ENCODE measurements around the gene GXYLT1.
"Not testable (repeated sequence)": the region's sequence is repeated elsewhere in the genome, so short reads cannot be mapped to it uniquely, and the experiment has no call there.

Gene GXYLT1

DNA sequence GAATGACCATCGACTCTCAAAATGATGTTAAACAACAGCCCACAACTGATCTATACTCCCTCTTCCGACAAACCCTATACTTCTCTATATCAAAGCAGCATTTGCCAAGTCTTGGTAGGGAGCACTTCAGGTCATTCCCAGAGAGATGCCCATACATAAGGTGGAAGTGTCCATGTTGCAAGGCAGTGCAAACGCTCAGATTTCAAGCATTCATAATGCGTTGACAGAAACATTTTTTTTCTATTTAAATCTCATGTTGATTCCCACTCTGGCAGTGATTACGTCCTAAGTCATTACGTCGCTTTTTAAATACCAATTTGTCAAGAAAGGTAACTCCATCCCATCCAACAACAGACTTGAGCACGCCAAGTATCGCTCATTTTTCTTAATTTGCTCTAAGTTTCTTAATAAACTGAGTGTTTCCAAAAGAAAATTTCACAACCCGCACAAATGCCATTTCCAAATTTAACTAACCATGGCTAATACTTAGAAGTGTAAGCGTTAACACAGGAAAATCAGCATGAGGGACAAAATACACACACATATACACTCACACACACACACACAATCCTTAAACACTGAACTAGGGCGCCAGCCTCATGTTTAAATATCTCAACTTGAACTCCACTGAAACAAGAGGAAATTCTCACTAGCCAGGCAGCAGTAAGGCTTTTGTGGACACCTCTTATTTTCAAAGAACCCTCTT lies 1.1 kb downstream of the GXYLT1 start:
- FAIRE-seq, result no peak

DNA sequence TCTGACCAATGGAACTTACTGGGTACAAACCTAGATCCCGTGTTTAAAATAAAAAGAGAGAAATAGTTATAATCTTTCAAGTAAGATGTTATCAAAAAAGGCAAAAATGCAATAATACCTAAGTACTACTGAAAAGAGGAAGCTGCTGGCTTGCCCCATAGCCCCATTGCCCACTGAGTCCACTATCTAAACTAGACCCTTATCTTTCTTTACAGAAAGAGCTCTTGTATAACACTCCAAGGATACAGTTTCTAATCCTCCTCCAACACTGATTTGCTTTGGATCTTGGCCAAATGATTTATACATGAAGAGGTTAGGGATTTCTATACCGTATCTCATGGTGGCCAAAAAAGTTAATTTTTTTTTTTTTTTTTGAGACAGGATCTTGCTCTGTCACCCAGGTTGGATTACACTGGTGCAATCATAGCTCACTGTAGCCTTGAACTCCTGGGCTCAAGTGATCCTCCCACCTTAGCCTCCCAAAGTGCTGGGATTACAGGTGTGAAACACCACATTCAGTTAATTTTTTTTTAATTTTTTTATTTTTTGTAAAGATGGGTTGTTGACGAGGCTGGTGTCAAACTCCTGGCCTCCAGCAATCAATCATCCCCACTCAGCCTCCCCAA lies 2.6 kb downstream of the GXYLT1 start:
- FAIRE-seq, result no peak

DNA sequence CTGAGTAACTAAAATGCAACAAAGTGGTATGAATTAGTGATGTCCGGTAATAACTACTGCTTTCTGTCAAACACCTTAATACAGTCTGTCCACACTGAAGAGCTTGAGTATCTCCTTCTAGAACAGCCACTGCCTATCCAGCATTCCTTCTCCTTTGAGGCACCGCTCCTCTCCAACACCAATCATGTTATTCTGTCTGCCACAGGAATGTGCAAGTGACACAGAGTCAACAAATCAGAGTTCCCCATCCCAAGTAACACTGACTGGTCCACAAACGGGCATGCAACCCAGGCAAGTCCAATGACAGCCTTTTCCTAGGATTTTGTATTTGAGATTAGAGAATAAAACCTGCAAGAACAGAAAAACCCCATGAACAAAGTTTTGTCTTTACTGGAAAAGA lies 3.8 kb downstream of the GXYLT1 start:
- no peak for FAIRE-seq

DNA sequence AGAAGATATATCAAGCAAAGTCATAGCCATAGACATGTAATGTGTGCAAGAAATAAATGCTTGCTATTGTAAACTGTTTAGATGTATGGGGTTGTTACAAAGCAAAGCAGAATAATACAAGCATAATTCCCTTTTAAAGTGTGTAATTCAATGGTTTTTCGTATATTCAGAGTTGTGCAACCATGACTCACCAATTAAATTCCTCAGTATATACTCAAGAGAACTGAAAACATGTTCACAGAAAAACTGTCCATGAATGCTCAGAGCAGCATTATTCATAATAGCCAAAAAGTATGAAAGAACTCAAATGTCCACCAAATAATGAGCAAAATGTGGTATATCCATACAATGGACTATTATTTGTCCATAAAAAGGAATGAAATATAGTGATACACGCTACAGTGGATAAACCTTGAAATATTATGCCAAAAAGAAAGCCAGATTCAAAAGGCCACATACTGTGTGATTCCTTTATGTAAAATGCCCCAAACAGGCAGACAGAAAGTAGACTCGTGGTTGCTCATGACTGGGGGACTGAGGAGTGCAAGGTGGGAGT lies 9.3 kb downstream of the GXYLT1 start:
- no peak for FAIRE-seq

DNA sequence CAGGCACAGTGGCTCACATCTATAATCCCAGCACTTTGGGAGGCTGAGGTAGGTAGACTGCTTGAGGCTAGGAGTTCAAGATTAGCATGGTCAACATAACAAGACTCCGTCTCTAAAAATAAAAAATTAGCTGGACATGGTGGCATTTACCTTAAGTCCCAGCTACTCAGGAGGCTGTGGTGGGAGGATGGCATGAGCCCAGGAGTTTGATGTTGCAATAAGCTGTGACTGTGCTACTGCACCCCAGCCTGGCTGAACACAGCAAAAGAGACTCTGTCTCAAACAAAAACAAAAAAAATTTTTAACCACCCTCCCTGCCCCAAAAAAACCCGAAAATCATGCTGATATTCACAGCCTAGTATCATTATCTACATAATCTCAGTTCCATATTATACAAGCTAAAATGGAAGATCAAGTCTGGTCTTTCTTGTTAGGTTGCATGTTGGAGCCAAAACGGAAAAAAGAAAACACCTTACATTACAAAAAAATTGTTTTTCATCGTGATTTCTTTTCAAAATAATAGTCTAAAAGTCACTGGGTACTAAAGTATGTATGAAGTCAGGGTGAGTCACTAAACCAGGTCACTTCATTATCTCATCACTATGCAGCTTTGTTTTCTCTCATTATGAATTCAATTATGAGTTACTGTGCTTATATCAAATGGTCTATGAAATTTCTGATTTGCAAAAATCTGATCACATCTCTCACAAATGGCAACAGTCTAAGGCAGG lies 13.8 kb downstream of the GXYLT1 start:
- no peak for FAIRE-seq

DNA sequence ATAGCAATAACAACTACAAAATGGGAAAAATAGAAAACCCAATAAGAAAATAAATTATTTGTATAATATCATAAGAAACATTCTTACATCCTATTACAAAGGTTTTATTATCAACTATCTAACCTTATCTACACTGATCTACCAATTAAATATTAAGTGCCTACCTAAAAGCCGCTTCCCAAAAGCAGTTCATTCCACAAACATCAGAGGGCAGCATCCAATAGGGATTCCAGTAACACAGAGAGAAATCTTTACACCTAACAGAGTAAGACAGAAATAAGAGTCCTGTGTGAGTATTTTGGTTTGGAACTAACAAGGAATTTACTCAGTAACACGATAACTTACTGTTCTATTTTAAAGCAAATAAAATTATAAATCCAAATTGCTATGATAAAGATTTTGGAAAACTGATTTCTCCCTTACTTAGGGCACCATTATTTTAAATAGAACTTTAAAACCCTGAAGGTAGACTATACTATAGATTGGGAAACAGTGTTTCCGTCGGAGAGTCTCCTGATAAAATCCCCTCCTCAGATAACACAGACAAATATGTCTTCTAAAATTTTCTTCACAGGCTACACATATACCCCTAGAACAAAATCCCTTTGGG lies 15.0 kb downstream of the GXYLT1 start:
- FAIRE-seq, result peak; percentile 84

DNA sequence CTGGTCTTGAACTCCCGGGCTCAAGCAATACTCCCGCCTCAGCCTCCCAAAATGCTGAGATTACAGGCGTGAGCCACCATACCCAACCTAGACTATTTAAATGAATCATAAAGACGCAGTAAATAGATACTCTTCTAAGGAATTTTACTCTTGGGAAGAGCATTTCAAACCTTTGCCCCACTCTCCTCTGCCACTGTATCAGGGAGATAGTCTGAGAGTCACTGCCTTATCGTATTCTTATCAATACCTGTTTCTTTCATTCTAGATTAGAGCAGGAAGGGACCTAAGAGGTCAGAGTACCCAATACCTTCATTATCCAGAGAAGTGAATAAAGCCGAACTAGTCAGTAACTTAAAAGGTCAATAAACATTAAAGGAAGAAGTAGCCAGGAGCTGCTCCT lies 15.8 kb downstream of the GXYLT1 start:
- no peak for FAIRE-seq

DNA sequence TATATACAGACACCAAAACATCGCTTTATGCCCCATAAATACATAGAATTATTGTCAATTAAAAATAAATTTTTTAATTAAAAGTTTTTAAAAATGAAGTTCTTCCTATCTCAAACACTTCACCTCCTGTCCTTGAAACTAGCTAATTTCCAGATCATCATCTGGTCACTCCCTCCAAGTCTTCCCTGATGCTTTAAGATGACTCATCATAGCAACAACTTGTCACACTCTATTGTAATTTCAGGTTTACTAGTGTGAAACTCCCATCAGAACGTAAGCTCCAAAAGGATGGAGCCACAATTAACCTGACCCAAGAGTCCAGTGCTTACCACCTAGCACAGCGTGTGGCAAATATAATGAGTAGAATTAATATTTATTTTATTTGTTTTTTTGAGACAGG lies 16.3 kb downstream of the GXYLT1 start:
- peak; percentile 41 for FAIRE-seq

DNA sequence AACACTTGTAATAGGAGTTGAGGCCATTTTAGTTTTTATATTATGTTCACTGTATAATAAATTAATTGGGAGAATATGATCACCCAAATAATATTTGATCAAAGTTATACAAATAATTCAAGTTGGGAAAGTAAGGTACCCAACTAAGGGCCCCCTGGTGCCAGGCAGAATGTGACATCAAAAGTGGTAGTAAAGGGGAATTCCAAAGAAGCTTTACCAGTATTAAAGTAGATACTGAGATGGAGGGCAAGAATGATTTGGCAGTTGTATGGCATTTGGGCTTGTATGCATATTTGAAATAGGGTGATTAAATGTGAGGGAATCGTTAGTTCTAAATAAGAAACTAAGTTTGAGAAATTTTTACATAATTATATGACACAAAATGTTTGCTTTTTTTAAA lies 17.7 kb downstream of the GXYLT1 start:
- no peak for FAIRE-seq

DNA sequence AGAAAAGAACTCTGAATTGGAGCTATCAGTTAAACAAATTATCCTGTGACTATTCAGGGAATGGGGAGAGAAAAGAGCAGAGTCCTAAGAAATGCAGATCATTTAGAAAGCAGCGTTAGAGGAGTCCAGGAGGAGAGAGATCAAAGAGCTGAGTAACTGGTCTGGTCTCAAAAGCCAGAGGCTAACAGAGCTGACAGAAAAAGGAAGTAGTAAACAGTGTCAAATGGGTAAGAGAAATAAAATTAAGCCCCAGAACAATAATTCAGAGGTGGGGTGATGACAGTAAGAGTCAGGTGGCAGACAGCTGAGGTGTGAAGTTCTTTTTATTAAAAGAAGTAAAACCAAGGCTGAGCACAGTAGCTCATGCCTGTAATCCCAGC lies 19.3 kb downstream of the GXYLT1 start:
- no peak for FAIRE-seq

DNA sequence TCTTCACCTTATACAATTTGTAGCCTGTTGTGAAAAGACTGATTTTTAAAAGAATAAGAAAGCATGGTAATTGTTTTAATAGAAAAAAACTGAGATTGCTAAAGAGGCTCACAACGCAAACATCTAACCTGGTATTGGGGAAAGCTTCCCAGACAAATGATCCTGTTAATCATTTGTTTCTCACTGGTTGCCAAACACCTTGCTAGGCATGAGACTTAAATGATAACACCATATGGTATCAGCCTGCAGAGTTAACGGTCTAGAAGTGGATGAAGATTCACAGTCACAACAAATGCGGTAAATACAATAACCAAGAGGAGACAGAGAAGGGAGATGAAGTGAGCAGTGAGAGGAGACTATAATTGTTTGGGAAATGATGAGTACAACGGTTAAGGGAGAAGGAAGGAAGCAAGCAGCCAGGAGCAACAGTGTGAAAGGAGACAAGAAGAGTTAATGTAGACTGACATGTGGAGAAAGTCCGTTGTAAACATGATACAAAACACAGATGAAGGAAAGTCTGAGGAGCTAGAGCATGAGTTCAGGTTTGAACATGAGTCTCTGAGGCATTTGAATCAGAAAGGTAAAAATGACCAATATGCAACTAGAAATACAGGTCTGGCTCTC lies 19.8 kb downstream of the GXYLT1 start:
- peak; percentile 24 for FAIRE-seq

DNA sequence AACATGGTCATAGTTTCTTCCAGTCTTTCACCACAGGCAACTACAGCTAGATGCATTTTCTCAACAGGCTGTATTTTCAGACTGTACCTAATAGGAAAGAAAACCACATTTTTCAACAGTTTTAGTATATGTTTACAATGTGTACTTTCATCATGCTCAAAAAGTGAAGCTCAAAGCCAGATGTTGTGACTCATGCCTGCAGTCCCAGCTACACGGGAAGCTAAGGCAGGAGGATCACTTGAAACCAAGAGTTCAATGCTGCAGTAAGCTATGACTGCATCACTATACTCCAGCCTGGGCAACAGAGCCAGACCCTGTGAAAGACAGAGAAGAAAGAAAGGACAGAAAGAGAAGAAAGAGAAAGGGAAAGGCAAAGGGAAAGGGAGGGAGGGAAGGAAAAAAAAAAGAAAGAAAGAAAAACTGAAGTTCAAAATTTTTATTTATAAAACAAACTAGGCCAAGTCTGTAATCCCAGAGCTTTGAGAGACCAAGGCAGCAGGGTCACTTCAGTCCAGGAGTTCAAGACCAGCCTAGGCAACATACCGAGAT lies 25.5 kb downstream of the GXYLT1 start:
- no peak for FAIRE-seq

DNA sequence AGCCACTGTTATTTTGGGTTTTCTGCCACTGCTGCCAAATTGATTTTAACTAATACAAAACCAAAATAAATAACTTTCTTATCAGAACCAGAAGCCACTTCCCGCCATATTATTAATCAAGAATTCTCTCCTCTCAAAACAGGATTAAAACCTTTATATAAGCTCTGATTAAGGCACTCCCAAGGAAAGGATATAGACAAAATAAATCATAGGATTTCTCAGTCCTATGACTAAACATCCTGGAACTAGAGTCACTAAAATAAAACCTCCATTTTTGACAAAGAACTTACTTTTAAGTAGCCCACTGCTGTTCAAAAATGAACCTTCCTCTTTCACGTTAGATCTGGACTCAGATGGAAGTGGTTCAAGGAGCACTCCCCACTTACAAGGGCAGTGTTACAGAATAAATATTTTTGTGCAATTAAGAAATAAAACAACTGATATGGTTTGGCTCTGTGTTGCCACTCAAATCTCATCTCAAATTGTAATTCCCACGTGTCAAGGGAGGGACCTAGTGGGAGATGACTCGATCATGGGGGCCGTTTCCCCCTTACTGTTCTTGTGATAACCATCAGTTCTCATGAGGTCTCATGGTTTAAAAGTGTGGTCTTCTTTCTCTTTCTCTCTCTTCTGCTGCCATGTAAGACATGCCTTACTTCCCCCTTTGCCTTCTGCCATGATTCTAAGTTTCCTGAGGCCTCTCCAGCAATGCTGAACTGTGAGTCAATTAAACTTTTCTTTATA lies 26.4 kb downstream of the GXYLT1 start:
- FAIRE-seq, result no peak

DNA sequence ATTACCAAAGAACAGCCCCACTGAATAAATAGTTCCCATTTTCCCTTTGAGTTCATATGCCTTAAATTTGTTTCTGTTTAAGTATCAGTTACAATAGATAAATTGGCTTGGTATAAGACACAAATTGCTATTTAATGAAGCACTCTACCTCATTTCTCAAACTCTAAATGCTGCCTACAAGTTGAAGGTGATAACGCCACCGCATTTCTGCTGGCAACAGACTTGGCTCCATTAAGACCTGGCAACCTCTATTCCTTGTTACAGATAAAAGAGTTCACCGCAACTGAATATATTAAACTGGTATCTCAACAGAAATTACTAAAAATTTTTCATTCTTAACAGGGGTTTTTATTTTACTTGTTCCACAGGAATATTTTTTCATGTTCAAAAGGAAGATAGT lies 35.6 kb downstream of the GXYLT1 start:
- peak; percentile 69 for FAIRE-seq

DNA sequence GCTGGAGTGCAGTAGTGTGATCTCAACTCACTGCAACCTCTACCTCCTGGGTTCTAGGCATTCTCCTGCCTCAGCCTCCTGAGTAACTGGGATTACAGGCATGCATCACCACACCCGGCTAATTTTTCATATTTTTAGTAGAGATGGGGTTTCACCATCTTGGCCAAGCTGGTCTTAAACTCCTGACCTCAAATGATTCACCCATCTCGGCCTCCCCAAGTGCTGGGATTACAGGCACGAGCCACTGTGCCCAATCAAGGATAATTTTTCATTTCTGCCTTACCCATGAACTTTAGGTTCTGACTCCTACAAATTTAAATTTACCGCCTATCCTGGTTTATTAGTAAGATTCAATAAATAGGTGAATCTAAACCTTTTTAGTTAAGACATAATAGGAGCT lies 37.9 kb downstream of the GXYLT1 start:
- FAIRE-seq, result not testable (repeated sequence)

DNA sequence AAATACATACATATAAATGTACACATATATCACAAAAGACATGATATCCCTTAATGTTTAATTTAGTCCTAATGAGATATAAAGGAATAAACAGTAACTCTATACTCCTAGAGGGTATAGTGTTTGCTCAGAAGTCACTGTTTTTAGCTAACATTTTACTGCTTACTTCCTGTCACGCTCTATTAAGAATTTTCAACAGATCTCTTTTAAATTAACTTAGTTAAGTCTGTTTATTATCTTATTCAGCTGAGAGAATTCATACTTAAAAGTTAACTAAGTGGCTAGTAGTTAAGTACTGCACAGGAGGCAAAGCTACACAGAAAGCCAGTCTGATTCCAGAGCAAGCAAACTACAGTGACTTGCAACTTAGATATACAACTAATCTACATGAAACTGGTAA lies 39.9 kb downstream of the GXYLT1 start:
- FAIRE-seq, result peak; percentile 38

DNA sequence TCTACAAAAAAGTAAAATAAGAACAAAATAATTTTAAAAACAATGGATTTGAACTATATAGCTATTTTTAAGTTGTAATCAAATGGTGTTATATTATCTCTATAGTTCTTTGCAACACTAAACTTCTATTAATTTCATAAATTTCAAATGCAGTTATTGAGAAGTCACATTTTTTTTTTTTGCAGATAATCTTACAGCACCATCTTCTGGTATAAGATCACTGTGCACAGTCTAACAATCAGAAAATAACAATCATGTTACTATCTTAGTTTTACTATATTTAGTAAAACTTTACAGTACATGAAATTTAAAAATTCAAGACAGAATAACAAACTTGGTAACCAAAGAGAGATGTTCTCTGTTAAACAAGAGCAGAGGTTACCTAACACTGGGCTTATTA lies 40.6 kb downstream of the GXYLT1 start:
- FAIRE-seq, result peak; percentile 33

DNA sequence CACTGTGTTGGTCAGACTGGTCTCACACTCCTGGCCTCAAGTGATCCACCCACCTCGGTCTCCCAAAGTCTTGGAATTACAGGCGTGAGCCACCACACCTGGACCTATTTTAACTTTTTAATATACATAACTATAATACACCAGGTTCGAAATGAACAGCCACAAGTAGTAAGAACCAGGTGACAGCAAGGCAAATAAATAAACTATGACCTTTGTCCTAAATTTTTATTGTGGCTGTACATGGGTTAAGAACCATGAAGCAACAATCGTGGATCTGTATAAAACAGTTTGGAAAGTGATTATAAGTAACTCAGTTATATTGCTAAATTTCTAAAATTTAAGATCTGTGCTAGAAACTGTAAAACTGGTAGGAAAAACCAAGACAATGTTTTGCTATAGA lies 41.5 kb downstream of the GXYLT1 start:
- peak; percentile 64 for FAIRE-seq

DNA sequence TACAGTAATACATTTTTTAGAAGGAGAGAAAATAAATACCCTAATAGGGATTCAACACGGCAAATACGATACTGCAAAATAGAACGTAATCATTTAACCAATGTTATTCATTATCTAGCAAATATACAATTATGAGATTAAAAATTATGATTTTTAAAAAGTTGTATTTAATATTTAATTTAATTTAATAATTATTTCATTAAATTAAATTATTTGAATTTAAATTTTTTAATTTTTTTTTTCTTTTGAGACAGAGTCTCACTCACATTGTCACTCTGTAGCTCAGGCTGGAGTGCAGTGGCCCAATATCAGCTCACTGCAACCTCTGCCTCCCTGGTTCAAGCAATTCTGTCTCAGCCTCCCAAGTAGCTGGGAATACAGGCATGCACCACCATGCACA lies 42.0 kb downstream of the GXYLT1 start:
- peak; percentile 9 for FAIRE-seq

DNA sequence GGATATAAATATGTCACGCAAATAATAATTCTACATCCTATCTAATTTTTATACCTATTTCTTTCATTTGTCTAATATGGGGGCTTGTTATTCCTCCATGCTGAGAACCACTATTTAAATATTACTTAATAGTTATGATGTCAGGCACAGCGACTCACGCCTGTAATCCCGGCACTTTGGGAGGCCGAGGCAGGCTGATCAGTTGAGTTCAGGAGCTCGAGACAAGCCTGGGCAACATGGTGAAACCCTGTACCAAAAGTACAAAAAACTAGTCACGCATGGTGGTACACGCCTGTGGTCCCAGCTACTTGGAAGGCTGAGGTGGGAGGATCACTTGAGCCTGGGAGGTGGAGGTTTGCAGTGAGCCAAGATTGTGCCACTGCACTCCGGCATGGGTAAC lies 45.2 kb downstream of the GXYLT1 start:
- FAIRE-seq, result no peak

DNA sequence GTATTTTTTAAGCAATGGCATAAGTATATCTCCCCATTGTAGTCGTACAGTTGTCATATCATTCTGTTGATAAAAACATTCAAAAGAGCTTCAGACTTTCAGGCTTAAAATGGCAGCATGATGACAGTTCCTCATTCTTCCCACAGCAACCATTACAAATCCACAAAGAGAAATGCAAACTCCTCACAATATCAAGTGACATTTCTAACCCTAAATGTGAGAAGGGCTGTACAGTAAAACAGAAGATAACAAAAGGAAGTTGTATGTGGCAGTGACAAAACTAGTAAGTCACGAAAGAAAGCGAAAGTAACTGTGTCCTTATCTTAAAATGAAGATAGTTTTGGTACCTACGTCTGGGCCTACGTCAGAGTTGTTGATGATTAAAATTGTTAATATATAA lies 46.7 kb downstream of the GXYLT1 start:
- FAIRE-seq, result peak; percentile 30

DNA sequence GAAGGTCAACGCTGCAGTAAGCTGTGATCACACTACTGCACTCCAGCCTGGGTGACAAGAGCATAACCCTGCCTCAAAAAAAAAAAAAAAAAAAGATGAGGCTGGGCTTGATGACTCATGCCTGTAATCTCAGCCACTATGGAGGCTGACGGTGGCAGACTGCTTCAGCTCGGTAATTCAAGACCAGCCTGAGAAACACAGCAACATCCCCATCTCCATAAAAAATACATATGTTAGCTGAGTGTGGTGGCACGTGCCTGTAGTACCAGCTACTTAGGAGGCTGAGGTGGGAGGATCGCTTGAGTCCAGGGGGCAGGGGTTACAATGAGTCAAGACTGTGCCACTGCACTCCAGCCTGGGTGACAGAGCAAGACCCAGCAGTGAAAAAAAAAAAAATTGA lies 50.4 kb downstream of the GXYLT1 start:
- no peak for FAIRE-seq
